ENCODE data around the gene SIT1.

Gene SIT1

GRCh38 chr9:35687306-35687705 lies 36.6 kb upstream of the SIT1 start:
- no peaks in the 10 kb centered on the region for H3K27me3 Mint-ChIP-seq
- no peaks in the 10 kb centered on the region for H3K9me3 Mint-ChIP-seq
- no peak for ATAC-seq
- H3K27ac Mint-ChIP-seq, result no peak overlapping the region
- no peaks in the 10 kb centered on the region for H3K36me3 Mint-ChIP-seq
- H3K4me1 Mint-ChIP-seq, result peaks cover 20% of the 10 kb centered on the region
- H3K4me3 Mint-ChIP-seq, result no peak overlapping the region

- ATAC-seq, result no peak
- Mint-ChIP-seq H3K4me1 (peaks cover 26% of the 10 kb centered on the region), H3K36me3 (no peaks in the 10 kb centered on the region), H3K27ac (no peak overlapping the region), H3K9me3 (no peaks in the 10 kb centered on the region), H3K4me3 (no peak overlapping the region), H3K27me3 (no peaks in the 10 kb centered on the region)
These were observed 35.8 kb upstream of the SIT1 start for GRCh38 chr9:35686222-35687203.

- Mint-ChIP-seq H3K36me3 (no peaks in the 10 kb centered on the region), H3K27ac (no peak overlapping the region), H3K9me3 (no peaks in the 10 kb centered on the region), H3K4me1 (peaks cover 27% of the 10 kb centered on the region), H3K27me3 (no peaks in the 10 kb centered on the region), H3K4me3 (no peak overlapping the region)
- no peak for ATAC-seq
These were observed 34.8 kb upstream of the SIT1 start for GRCh38 chr9:35685506-35685905.

- H3K27me3 Mint-ChIP-seq, result no peaks in the 10 kb centered on the region
- no peak overlapping the region for H3K27ac Mint-ChIP-seq
- no peak for ATAC-seq
These were observed 34.2 kb upstream of the SIT1 start for GRCh38 chr9:35684921-35685320.

GRCh38 chr9:35683323-35683722 lies 32.6 kb upstream of the SIT1 start:
- H3K4me1 Mint-ChIP-seq, result peaks cover 31% of the 10 kb centered on the region
- no peaks in the 10 kb centered on the region for H3K36me3 Mint-ChIP-seq
- H3K9me3 Mint-ChIP-seq, result no peaks in the 10 kb centered on the region
- H3K4me3 Mint-ChIP-seq, result no peak overlapping the region
- no peak overlapping the region for H3K27ac Mint-ChIP-seq
- no peak for ATAC-seq
- H3K27me3 Mint-ChIP-seq, result no peaks in the 10 kb centered on the region

More at GRCh38 chr9:35684921-35685320, 34.2 kb upstream of the SIT1 start:
- Mint-ChIP-seq H3K36me3 (no peaks in the 10 kb centered on the region), H3K4me3 (no peak overlapping the region), H3K4me1 (peaks cover 33% of the 10 kb centered on the region), H3K9me3 (no peaks in the 10 kb centered on the region)

GRCh38 chr9:35682520-35683315 lies 32.0 kb upstream of the SIT1 start:
- Mint-ChIP-seq H3K4me3 (no peak overlapping the region), H3K27ac (peak overlapping the region; percentile 42), H3K27me3 (no peaks in the 10 kb centered on the region), H3K9me3 (no peaks in the 10 kb centered on the region), H3K36me3 (no peaks in the 10 kb centered on the region), H3K4me1 (peaks cover 31% of the 10 kb centered on the region)
- ATAC-seq, result no peak

- no peak for ATAC-seq
- H3K27me3 Mint-ChIP-seq, result no peaks in the 10 kb centered on the region
- H3K36me3 Mint-ChIP-seq, result no peaks in the 10 kb centered on the region
- peaks cover 31% of the 10 kb centered on the region for H3K4me1 Mint-ChIP-seq
- H3K27ac Mint-ChIP-seq, result peak overlapping the region; percentile 42
- H3K9me3 Mint-ChIP-seq, result no peaks in the 10 kb centered on the region
- no peak overlapping the region for H3K4me3 Mint-ChIP-seq
These were observed 31.3 kb upstream of the SIT1 start for GRCh38 chr9:35682051-35682450.

GRCh38 chr9:35681341-35682002 lies 30.7 kb upstream of the SIT1 start:
- Mint-ChIP-seq H3K9me3 (no peaks in the 10 kb centered on the region), H3K27me3 (no peaks in the 10 kb centered on the region), H3K4me3 (no peak overlapping the region), H3K36me3 (no peaks in the 10 kb centered on the region), H3K27ac (peak overlapping the region; percentile 42), H3K4me1 (peaks cover 32% of the 10 kb centered on the region)
- no peak for ATAC-seq

- Mint-ChIP-seq H3K27ac (peak overlapping the region; percentile 71), H3K27me3 (no peaks in the 10 kb centered on the region), H3K9me3 (no peaks in the 10 kb centered on the region), H3K4me3 (peak overlapping the region; percentile 27), H3K4me1 (peaks cover 37% of the 10 kb centered on the region), H3K36me3 (no peaks in the 10 kb centered on the region)
- peak; percentile 81 for ATAC-seq
These were observed 29.8 kb upstream of the SIT1 start for GRCh38 chr9:35680331-35681105.

GRCh38 chr9:35679766-35680330 lies 29.1 kb upstream of the SIT1 start:
- peaks cover 38% of the 10 kb centered on the region for H3K4me1 Mint-ChIP-seq
- no peak overlapping the region for H3K4me3 Mint-ChIP-seq
- peak overlapping the region; percentile 71 for H3K27ac Mint-ChIP-seq
- no peaks in the 10 kb centered on the region for H3K9me3 Mint-ChIP-seq
- H3K27me3 Mint-ChIP-seq, result peaks cover 3% of the 10 kb centered on the region
- no peaks in the 10 kb centered on the region for H3K36me3 Mint-ChIP-seq
- ATAC-seq, result no peak

GRCh38 chr9:35679091-35679490 lies 28.4 kb upstream of the SIT1 start:
- no peaks in the 10 kb centered on the region for H3K9me3 Mint-ChIP-seq
- no peak for ATAC-seq
- peak overlapping the region; percentile 26 for H3K27ac Mint-ChIP-seq
- H3K36me3 Mint-ChIP-seq, result no peaks in the 10 kb centered on the region
- peaks cover 46% of the 10 kb centered on the region for H3K4me1 Mint-ChIP-seq
- H3K27me3 Mint-ChIP-seq, result peaks cover 10% of the 10 kb centered on the region
- H3K4me3 Mint-ChIP-seq, result no peak overlapping the region

GRCh38 chr9:35675732-35676392 lies 25.1 kb upstream of the SIT1 start:
- peak; percentile 57 for ATAC-seq
- Mint-ChIP-seq H3K27me3 (peaks cover 13% of the 10 kb centered on the region), H3K27ac (no peak overlapping the region), H3K4me1 (peaks cover 34% of the 10 kb centered on the region), H3K4me3 (peak overlapping the region; percentile 63), H3K36me3 (no peaks in the 10 kb centered on the region), H3K9me3 (no peaks in the 10 kb centered on the region)

GRCh38 chr9:35675204-35675603 lies 24.5 kb upstream of the SIT1 start:
- H3K4me3 Mint-ChIP-seq, result peak overlapping the region; percentile 63
- H3K9me3 Mint-ChIP-seq, result no peaks in the 10 kb centered on the region
- H3K27me3 Mint-ChIP-seq, result peaks cover 13% of the 10 kb centered on the region
- ATAC-seq, result no peak
- H3K36me3 Mint-ChIP-seq, result no peaks in the 10 kb centered on the region
- no peak overlapping the region for H3K27ac Mint-ChIP-seq
- peaks cover 27% of the 10 kb centered on the region for H3K4me1 Mint-ChIP-seq

GRCh38 chr9:35674025-35674361 lies 23.3 kb upstream of the SIT1 start:
- H3K27ac Mint-ChIP-seq, result peak overlapping the region; percentile 5
- peaks cover 17% of the 10 kb centered on the region for H3K4me1 Mint-ChIP-seq
- no peaks in the 10 kb centered on the region for H3K9me3 Mint-ChIP-seq
- H3K36me3 Mint-ChIP-seq, result no peaks in the 10 kb centered on the region
- H3K27me3 Mint-ChIP-seq, result peaks cover 13% of the 10 kb centered on the region
- H3K4me3 Mint-ChIP-seq, result no peak overlapping the region
- ATAC-seq, result no peak

All from stimulated activated memory B cell treated with anti-CD40 and anti-IgM and Interleukin-4, amounts not matched to agents 10 μg/mL and 1 μg/mL and 100 μg/mL, for 72 hours (primary cell).